Measurements from ENCODE around the gene FAM53B.

GRCh38 chr10:124695259-124695658 lies 48.9 kb downstream of the FAM53B start:
- TF ChIP-seq POLR2A (IDR thresholded peaks at IDR 0.05) (no peak), CTCF (IDR thresholded peaks at IDR 0.05) (no peak)

Data from tibial nerve (tissue), 3 donors.